ENCODE results near the gene CMIP.

The CMIP gene

GRCh38 chr16:81610936-81611335, 166.3 kb downstream of the CMIP start:
- Histone ChIP-seq H3K9me3 (ENCODE audit: control insufficient read depth, low read length) (no peaks in the 10 kb centered on the region), H3K4me3 (ENCODE audit: insufficient read depth, low read depth, low read length, poor library complexity, severe bottlenecking) (no peak overlapping the region), H3K36me3 (ENCODE audit: control insufficient read depth, insufficient read depth, low read length) (peaks cover 14% of the 10 kb centered on the region), H3K27me3 (replicated peaks; ENCODE audit: control insufficient read depth, insufficient read depth, low read length, poor library complexity, severe bottlenecking) (no peaks in the 10 kb centered on the region), H3K4me1 (ENCODE audit: control insufficient read depth, insufficient read depth, low read length, poor library complexity, severe bottlenecking) (peaks cover 3% of the 10 kb centered on the region), H3K27ac (ENCODE audit: insufficient read depth, low read length, poor library complexity, severe bottlenecking) (no peak overlapping the region)
- no peak for DNase-seq

- no peak overlapping the region for H3K4me3 ChIP-seq (ENCODE audit: insufficient read depth, low read depth, low read length, poor library complexity, severe bottlenecking)
- H3K27ac ChIP-seq (ENCODE audit: insufficient read depth, low read length, poor library complexity, severe bottlenecking) = no peak overlapping the region
- H3K27me3 ChIP-seq (replicated peaks; ENCODE audit: control insufficient read depth, insufficient read depth, low read length, poor library complexity, severe bottlenecking) = no peaks in the 10 kb centered on the region
- peaks cover 14% of the 10 kb centered on the region for H3K36me3 ChIP-seq (ENCODE audit: control insufficient read depth, insufficient read depth, low read length)
- H3K9me3 ChIP-seq (ENCODE audit: control insufficient read depth, low read length) = no peaks in the 10 kb centered on the region
- DNase-seq = no peak
- H3K4me1 ChIP-seq (ENCODE audit: control insufficient read depth, insufficient read depth, low read length, poor library complexity, severe bottlenecking) = peaks cover 11% of the 10 kb centered on the region
These were observed 167.1 kb downstream of the CMIP start for GRCh38 chr16:81611721-81612120.

GRCh38 chr16:81612351-81613163, 167.9 kb downstream of the CMIP start:
- H3K27ac ChIP-seq (ENCODE audit: insufficient read depth, low read length, poor library complexity, severe bottlenecking) = no peak overlapping the region
- no peaks in the 10 kb centered on the region for H3K27me3 ChIP-seq (replicated peaks; ENCODE audit: control insufficient read depth, insufficient read depth, low read length, poor library complexity, severe bottlenecking)
- DNase-seq = no peak
- no peak overlapping the region for H3K4me3 ChIP-seq (ENCODE audit: insufficient read depth, low read depth, low read length, poor library complexity, severe bottlenecking)
- H3K36me3 ChIP-seq (ENCODE audit: control insufficient read depth, insufficient read depth, low read length) = peaks cover 11% of the 10 kb centered on the region
- no peaks in the 10 kb centered on the region for H3K9me3 ChIP-seq (ENCODE audit: control insufficient read depth, low read length)
- peaks cover 18% of the 10 kb centered on the region for H3K4me1 ChIP-seq (ENCODE audit: control insufficient read depth, insufficient read depth, low read length, poor library complexity, severe bottlenecking)

- Histone ChIP-seq H3K36me3 (ENCODE audit: control insufficient read depth, insufficient read depth, low read length) (peaks cover 4% of the 10 kb centered on the region), H3K27me3 (replicated peaks; ENCODE audit: control insufficient read depth, insufficient read depth, low read length, poor library complexity, severe bottlenecking) (no peaks in the 10 kb centered on the region), H3K27ac (ENCODE audit: insufficient read depth, low read length, poor library complexity, severe bottlenecking) (no peak overlapping the region), H3K9me3 (ENCODE audit: control insufficient read depth, low read length) (no peaks in the 10 kb centered on the region), H3K4me3 (ENCODE audit: insufficient read depth, low read depth, low read length, poor library complexity, severe bottlenecking) (no peak overlapping the region), H3K4me1 (ENCODE audit: control insufficient read depth, insufficient read depth, low read length, poor library complexity, severe bottlenecking) (peaks cover 18% of the 10 kb centered on the region)
- no peak for DNase-seq
These were observed 169.6 kb downstream of the CMIP start for GRCh38 chr16:81614171-81614570.

GRCh38 chr16:81614654-81615359, 170.2 kb downstream of the CMIP start:
- no peak overlapping the region for H3K4me3 ChIP-seq (ENCODE audit: insufficient read depth, low read depth, low read length, poor library complexity, severe bottlenecking)
- no peak for DNase-seq
- peaks cover 18% of the 10 kb centered on the region for H3K4me1 ChIP-seq (ENCODE audit: control insufficient read depth, insufficient read depth, low read length, poor library complexity, severe bottlenecking)
- H3K36me3 ChIP-seq (ENCODE audit: control insufficient read depth, insufficient read depth, low read length) = peaks cover under 1% of the 10 kb centered on the region
- no peaks in the 10 kb centered on the region for H3K9me3 ChIP-seq (ENCODE audit: control insufficient read depth, low read length)
- no peak overlapping the region for H3K27ac ChIP-seq (ENCODE audit: insufficient read depth, low read length, poor library complexity, severe bottlenecking)
- no peaks in the 10 kb centered on the region for H3K27me3 ChIP-seq (replicated peaks; ENCODE audit: control insufficient read depth, insufficient read depth, low read length, poor library complexity, severe bottlenecking)

GRCh38 chr16:81615411-81615810, 170.8 kb downstream of the CMIP start:
- DNase-seq = no peak
- Histone ChIP-seq H3K4me3 (ENCODE audit: insufficient read depth, low read depth, low read length, poor library complexity, severe bottlenecking) (no peak overlapping the region), H3K9me3 (ENCODE audit: control insufficient read depth, low read length) (no peaks in the 10 kb centered on the region), H3K36me3 (ENCODE audit: control insufficient read depth, insufficient read depth, low read length) (no peaks in the 10 kb centered on the region), H3K27ac (ENCODE audit: insufficient read depth, low read length, poor library complexity, severe bottlenecking) (no peak overlapping the region), H3K27me3 (replicated peaks; ENCODE audit: control insufficient read depth, insufficient read depth, low read length, poor library complexity, severe bottlenecking) (no peaks in the 10 kb centered on the region), H3K4me1 (ENCODE audit: control insufficient read depth, insufficient read depth, low read length, poor library complexity, severe bottlenecking) (peaks cover 18% of the 10 kb centered on the region)

- no peak for DNase-seq
- no peak overlapping the region for H3K4me3 ChIP-seq (ENCODE audit: insufficient read depth, low read depth, low read length, poor library complexity, severe bottlenecking)
- peaks cover 18% of the 10 kb centered on the region for H3K4me1 ChIP-seq (ENCODE audit: control insufficient read depth, insufficient read depth, low read length, poor library complexity, severe bottlenecking)
- H3K36me3 ChIP-seq (ENCODE audit: control insufficient read depth, insufficient read depth, low read length) = no peaks in the 10 kb centered on the region
- no peaks in the 10 kb centered on the region for H3K27me3 ChIP-seq (replicated peaks; ENCODE audit: control insufficient read depth, insufficient read depth, low read length, poor library complexity, severe bottlenecking)
- no peaks in the 10 kb centered on the region for H3K9me3 ChIP-seq (ENCODE audit: control insufficient read depth, low read length)
- H3K27ac ChIP-seq (ENCODE audit: insufficient read depth, low read length, poor library complexity, severe bottlenecking) = peak overlapping the region; percentile 75
These were observed 171.2 kb downstream of the CMIP start for GRCh38 chr16:81615833-81616232.

- Histone ChIP-seq H3K36me3 (ENCODE audit: control insufficient read depth, insufficient read depth, low read length) (no peaks in the 10 kb centered on the region), H3K27me3 (replicated peaks; ENCODE audit: control insufficient read depth, insufficient read depth, low read length, poor library complexity, severe bottlenecking) (no peaks in the 10 kb centered on the region), H3K9me3 (ENCODE audit: control insufficient read depth, low read length) (no peaks in the 10 kb centered on the region), H3K4me3 (ENCODE audit: insufficient read depth, low read depth, low read length, poor library complexity, severe bottlenecking) (peak overlapping the region; percentile 36), H3K27ac (ENCODE audit: insufficient read depth, low read length, poor library complexity, severe bottlenecking) (peak overlapping the region; percentile 75), H3K4me1 (ENCODE audit: control insufficient read depth, insufficient read depth, low read length, poor library complexity, severe bottlenecking) (peaks cover 18% of the 10 kb centered on the region)
- peak; percentile 60 to 70 (median 64) for DNase-seq
These were observed 171.9 kb downstream of the CMIP start for GRCh38 chr16:81616321-81617020.

GRCh38 chr16:81617021-81617346, 172.4 kb downstream of the CMIP start:
- Histone ChIP-seq H3K27me3 (replicated peaks; ENCODE audit: control insufficient read depth, insufficient read depth, low read length, poor library complexity, severe bottlenecking) (no peaks in the 10 kb centered on the region), H3K27ac (ENCODE audit: insufficient read depth, low read length, poor library complexity, severe bottlenecking) (peak overlapping the region; percentile 75), H3K9me3 (ENCODE audit: control insufficient read depth, low read length) (no peaks in the 10 kb centered on the region), H3K4me1 (ENCODE audit: control insufficient read depth, insufficient read depth, low read length, poor library complexity, severe bottlenecking) (peaks cover 18% of the 10 kb centered on the region), H3K4me3 (ENCODE audit: insufficient read depth, low read depth, low read length, poor library complexity, severe bottlenecking) (peak overlapping the region; percentile 36), H3K36me3 (ENCODE audit: control insufficient read depth, insufficient read depth, low read length) (no peaks in the 10 kb centered on the region)
- DNase-seq = no peak

- Histone ChIP-seq H3K9me3 (ENCODE audit: control insufficient read depth, low read length) (no peaks in the 10 kb centered on the region), H3K27me3 (replicated peaks; ENCODE audit: control insufficient read depth, insufficient read depth, low read length, poor library complexity, severe bottlenecking) (no peaks in the 10 kb centered on the region), H3K4me3 (ENCODE audit: insufficient read depth, low read depth, low read length, poor library complexity, severe bottlenecking) (no peak overlapping the region), H3K27ac (ENCODE audit: insufficient read depth, low read length, poor library complexity, severe bottlenecking) (no peak overlapping the region), H3K36me3 (ENCODE audit: control insufficient read depth, insufficient read depth, low read length) (no peaks in the 10 kb centered on the region), H3K4me1 (ENCODE audit: control insufficient read depth, insufficient read depth, low read length, poor library complexity, severe bottlenecking) (peaks cover 18% of the 10 kb centered on the region)
- DNase-seq = no peak
These were observed 173.6 kb downstream of the CMIP start for GRCh38 chr16:81618187-81618586.

All from effector memory CD4-positive, alpha-beta T cell (primary cell).